ENCODE data around the gene KRT39.
"Not testable (repeated sequence)": the region's sequence is repeated elsewhere in the genome, so short reads cannot be mapped to it uniquely, and the experiment has no call there.

Gene KRT39

DNA sequence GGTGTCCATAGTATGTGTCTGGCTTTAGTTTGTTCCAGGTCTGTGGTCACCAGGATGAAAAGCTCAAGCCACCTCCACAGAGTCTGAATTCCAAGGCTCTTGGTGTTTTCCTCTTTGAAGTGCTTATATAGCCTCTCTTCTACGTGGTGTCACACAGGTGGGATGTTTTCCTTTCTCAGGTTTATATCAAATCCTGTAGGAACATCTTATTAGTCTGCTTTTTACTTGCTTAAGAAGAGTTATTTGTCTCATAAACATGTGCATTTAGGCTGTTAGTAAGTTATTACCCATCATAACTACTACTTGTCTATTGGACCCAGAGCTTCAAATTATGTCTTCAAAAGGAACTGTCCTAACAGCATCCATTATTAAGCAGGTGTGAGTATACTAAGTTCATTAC lies at the start of gene KRT39:
TSS of gene KRT39 (minus strand) at position 101 of the 400 bp plus-strand sequence. CDS start at position 9, 92 bp downstream.
- DNase-seq (ENCODE audit: low spot score): no peak

DNA sequence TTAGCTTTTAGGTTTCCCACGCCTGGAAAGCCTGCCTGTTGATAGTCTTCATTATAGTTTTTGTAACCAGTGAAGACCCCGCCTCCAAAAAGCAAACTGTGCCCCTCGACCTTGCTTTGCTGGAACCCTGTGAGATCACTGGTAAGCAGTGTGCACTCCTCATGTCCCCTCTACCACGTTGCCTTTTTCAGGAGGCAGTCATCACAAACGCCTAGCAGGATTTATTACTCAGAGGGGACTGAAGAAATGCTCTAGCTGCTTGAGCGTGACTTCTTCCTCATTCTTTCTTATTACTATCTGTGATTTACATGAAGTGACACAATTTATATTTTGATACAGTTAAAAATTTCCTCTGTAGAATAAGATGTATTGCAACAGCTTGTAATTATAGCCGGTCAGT lies 48.7 kb upstream of the KRT39 start:
- DNase-seq (ENCODE audit: low spot score): no peak

DNA sequence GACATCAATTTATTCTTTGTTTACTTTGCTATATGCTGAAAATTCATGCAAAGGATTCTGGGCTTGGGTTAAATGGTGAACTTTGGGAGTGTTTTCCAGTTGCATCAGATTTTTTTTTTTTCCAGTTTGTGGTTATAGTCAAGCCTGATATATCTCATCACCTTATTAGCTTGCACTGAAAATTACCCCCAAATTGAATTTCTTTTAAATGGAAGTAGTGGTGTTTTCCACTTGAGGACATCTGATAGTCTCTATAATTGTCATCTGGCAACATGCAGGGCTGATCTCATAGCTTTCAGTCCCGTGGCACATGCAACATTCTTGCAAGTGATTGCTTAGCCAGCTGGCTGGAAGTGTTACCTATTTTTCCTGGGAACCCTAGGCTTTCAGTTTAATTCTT lies 46.9 kb upstream of the KRT39 start:
- DNase-seq (ENCODE audit: low spot score): no peak

DNA sequence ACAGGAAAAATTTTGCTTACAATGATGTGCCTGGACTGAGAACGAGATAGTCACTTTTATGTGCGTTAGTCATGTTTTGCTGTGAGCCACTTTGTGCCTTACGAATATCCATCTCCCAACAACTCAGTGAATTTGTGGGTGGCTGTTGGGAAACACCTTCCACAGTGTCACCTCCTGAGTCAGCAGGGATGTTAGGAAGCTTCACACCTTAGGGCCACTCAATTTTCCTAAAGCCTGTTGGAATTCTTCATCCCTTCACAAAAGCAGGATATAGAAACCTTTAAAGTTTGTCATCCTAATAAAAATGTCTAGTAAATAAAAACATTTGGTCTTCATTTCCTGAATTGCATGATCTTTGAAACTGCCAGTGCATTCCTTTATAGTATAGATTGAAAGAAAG lies 46.4 kb upstream of the KRT39 start:
- DNase-seq (ENCODE audit: low spot score): no peak

DNA sequence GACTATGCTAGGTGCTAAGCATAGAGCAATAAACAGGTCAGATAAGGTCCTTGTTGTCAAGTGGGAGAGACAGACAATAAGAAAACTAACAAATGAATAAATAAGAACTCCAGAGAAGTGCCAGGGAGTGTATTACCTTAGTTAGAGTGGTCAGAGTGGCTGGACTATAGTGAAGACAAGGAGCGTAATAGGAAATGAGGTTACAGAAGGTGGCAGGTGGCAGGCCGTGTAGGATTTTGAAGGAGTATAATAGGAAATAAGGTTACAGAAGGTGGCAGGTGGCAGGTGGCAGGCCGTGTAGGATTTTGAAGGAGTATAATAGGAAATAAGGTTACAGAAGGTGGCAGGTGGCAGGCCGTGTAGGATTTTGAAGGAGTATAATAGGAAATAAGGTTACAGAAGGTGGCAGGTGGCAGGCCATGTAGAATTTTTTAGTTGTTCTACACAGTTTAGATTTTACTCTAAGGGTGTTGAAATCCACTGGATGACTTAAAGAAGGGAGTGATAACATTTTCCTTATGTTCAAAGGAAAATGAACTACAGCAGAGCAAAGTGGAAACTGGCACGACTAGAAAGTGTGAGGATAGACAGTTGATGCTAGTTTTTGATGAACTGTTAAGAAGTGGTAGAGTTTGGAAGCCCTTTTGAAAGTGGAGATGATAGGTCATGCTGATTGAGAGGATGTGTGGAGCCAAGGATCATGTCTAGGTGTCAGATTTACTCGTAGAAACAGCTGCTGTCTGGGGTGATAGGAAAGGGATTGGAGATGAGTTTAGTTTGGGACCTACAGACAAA lies 45.8 kb upstream of the KRT39 start:
- DNase-seq (ENCODE audit: low spot score): no peak

DNA sequence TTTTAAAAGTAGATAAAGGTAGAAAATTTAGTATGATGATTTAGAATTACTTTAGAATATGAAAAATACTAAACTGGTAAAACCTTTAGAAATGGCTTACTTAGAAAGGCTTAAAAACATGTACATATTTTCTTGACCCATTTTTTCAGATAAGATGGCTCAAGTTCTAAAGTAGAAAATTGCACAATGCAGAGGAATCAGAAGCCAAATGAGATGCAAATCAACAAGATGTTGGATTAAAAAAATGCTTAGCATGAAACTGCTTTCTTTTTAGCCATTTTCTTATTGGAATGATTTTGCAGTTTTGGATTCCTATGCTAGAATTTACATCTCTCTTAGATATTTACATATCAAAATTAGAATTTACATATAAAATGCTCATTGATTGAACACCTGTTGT lies 43.7 kb upstream of the KRT39 start:
- DNase-seq (ENCODE audit: low spot score): no peak

DNA sequence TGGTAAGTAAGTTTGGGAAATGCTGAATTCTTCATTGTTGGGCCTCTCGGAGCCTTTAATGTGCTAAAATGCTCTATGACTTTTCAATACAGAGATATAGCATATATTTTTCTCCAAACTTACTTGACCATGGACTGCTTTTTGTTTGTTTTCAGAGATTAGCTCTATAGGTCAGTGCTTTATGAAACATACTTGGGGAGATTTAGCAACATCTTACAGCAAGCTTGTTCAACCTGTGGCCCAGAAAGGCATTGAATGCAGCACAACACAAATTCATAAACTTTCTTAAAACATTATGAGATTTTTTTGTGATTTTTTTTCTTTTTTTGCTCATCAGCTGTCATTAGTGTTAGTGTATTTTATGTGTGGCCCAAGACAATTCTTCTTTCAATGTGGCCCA lies 43.2 kb upstream of the KRT39 start:
- no peak for DNase-seq (ENCODE audit: low spot score)

DNA sequence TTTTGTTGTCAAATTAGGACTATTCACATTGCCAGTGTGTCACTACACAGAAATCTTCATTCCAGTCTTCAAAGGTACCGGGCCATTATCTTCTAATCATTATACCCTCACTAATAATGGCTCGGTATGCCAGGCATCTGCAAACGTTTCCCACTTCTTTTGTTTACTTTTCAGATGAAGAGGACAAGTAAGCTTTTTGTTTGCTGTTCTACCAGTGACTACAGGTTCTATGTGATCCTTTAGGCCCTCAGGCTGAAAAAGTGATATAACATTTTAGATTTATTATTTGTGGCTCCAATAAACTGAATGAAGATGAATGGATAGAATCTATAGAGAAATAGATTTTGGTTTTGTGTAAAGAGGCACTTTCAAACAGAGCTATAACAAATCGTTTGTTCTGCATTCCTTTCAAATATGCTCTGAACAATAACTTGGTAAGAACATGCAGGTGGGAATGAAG lies 42.6 kb upstream of the KRT39 start:
- no peak for DNase-seq (ENCODE audit: low spot score)

DNA sequence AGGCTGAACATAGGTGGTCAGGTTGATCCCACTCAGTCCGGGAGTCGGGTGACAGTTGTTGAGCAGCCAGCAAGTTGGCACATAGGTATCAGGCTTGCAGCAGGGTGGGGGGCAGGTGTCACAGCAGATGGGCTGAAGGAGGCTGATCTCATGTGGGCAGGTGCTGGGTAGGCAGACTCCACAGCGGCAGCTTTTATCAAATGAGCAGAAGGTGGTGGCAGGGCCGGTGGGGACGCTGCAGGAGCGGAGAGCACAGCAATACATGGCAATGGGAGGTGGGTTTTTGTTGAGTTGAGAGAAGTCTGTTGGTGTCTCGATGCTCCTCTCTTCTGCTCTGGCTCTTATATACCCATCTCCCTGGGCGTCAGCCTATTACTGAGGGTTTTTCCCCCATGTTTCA lies 42.1 kb upstream of the KRT39 start, which contains the start of gene KRTAP3-1:
TSS of gene KRTAP3-1 (minus strand) at position 318 of the 400 bp plus-strand sequence. CDS start at position 264, 54 bp downstream.
- no peak for DNase-seq (ENCODE audit: low spot score)

DNA sequence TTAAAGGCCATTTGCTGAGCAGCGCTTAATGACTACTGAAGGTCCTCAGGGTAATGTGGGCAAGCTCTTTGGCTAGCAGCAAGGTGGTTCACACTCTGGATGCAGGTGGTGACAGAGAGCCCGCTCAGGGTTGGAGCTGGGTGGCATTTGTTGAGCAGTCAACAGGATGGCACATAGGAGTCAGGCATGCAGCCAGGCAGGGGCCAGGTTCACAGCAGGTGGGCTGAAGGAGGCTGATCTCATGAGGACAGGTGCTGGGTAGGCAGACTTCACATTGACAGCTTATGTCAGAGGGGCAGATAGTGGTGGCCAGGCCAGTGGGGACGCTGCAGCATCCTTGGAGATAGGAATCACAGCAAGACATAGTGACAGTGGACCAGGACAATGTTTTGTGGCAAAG lies 37.6 kb upstream of the KRT39 start:
- no peak for DNase-seq (ENCODE audit: low spot score)

DNA sequence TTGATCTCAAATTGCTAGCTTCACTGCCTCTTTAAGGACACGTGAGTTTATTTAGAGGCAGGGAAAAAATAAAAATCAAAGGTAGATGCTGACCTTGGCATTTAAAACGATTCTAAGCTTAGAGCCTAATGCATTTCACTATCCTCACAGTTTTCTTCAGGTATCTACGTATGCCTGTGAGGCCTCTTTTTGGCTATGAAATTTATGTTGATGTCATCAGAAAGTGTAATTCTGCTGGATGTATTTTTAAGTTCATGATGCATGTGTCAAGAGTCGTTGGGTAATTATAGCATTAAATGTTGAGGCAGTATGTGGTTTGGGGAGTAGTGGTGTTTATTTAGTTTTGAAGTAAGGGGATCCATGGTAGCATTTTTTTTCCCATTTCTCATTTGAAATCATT lies 37.2 kb upstream of the KRT39 start:
- no peak for DNase-seq (ENCODE audit: low spot score)

DNA sequence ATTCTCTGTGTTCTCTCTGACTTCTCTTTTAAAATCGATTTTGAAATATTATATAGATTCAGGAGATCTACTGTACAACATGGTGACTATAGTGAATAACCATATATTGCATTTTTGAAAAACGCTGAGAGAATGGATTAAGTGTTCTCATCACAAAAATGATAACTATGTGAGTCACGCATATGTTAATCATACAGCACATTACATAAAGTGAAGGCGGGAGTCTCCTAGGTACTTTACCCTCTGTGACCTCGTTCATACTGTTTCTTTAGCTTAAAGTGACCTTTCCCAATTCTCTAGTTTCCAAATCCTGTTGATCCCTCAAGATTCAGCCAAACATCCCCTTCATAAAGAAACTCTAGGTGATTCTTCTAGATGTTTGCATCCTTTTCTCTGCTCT lies 36.1 kb upstream of the KRT39 start:
- peak; percentile 17 for DNase-seq (ENCODE audit: low spot score)

DNA sequence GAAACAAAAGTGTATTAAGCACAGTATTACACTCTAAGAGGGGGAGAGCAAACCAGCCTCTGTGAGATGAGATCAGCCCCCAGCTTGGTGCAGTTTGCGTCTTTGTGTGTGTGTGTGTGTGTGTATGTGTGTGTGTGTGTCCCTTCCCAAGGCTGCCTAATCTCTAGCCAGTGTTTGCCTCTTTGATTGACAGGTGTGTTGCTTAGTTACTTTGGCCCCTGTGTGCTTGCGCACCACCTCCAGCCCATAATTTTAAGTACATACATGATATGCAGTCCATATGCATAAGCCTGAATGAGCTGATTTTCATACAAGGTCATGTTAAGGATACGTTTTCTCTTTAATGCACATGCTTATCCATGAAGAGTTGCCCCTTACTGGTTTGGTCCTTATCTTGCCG lies 35.0 kb upstream of the KRT39 start:
- DNase-seq (ENCODE audit: low spot score): no peak

DNA sequence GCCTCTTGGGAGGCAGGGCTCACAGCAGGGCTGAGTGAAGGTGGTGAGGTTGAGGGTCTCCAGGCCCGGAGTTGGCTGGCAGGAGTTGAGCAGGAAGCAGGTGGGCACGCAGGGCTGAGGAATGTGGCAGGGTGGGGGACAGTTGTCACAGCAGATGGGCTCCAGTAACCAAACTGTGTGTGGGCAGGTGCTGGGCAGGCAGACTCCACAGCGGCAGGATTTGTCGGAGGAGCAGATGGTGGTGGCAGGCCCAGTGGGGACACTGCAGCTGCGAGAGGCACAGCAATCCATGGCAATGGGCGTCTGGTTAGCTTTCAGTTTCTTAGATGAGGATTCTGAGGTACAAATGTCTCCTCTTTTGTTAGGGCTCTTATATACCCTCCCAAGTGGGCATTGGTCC lies 32.8 kb upstream of the KRT39 start, which contains the start of gene KRTAP3-2:
TSS of gene KRTAP3-2 (minus strand) at position 344 of the 400 bp plus-strand sequence. CDS start at position 291, 53 bp downstream.
- DNase-seq (ENCODE audit: low spot score): not testable (repeated sequence)

DNA sequence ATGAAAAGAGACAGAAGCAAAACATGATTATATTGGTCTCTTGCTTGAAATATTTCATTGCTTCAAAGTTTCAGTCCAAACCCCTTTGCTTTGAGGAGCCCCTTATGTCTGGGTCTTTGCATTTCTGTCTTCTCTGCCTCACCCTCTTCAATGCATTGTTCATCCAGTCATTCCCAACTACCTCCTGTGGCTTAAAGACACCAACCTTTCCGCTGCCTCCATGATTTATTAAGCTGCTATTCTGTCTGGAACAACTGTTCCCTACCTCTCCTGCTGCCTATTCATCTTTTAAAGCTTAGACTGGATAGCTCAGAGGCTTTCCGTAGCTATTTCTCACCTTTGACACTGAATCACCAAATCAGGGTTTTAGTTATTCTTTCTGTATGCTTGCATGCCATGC lies 30.6 kb upstream of the KRT39 start:
- DNase-seq (ENCODE audit: low spot score): no peak

DNA sequence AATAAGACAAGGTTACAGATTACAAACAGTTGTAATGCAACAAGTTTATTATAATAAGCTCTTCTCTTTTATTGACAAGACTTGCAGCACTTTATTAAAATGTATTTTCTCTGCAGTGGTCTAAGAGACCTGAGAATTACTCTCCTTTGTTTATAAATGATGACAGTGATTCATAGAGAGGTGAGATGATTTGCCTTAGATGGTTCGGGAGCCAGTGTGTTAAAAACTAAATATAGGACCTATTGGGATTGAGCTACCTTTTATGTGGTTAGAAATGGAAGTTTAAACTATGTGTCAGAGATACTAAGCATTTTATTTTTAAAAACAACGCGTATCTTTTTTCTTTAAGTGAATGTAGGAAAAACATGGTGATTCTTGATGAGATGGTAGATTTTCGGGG lies 30.1 kb upstream of the KRT39 start:
- DNase-seq (ENCODE audit: low spot score): no peak

DNA sequence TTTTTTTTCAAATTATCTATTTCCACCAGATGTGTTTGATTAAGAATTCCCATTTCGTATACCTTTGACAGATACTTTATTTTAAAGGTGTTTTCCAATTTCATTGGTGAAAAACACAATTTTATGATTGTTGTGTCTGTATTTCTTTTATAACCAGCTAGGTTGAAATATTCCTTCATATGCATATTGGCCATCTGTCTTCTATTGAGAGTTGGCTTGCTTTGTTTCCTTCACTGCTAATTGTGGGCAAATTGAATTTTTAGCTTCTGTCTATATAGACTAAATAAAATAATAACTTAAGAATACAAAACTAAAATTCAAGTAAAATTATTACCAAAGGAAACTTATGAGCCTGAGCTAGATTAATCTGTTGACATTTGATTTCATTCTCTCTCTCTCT lies 28.4 kb upstream of the KRT39 start:
- no peak for DNase-seq (ENCODE audit: low spot score)

DNA sequence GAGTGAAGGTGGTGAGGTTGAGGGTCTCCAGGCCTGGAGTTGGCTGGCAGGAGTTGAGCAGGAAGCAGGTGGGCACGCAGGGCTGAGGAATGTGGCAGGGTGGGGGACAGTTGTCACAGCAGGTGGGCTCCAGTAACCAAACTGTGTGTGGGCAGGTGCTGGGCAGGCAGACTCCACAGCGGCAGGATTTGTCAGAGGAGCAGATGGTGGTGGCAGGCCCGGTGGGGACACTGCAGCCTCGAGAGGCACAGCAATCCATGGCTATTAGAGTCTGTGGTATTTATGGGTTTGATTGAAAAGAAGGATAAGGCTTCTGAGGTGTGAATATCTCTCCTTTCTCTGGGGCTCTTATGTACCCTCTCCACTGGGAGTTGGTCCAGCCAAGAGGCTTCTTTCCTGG lies 27.1 kb upstream of the KRT39 start, which contains the start of gene KRTAP3-3:
TSS of gene KRTAP3-3 (minus strand) at position 326 of the 400 bp plus-strand sequence. CDS start at position 259, 67 bp downstream.
- no peak for DNase-seq (ENCODE audit: low spot score)

DNA sequence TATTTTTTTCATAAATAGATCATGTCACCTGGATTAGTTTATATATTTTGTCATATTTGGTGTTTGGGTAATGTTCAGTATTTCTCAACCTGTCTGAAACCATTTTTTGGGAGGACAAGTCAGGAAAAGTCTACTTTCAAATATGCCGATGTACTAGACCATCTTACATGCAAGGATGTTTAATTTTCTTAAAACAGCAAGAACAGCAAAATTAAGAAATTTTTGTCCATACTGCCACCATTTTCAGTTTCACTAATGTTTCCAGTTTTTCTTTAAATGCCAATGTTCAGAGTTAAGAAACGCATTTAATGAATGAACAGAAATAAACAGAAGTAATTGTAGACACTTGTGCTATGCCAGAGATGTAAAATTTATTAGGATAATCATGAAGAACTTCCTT lies 26.3 kb upstream of the KRT39 start:
- no peak for DNase-seq (ENCODE audit: low spot score)

DNA sequence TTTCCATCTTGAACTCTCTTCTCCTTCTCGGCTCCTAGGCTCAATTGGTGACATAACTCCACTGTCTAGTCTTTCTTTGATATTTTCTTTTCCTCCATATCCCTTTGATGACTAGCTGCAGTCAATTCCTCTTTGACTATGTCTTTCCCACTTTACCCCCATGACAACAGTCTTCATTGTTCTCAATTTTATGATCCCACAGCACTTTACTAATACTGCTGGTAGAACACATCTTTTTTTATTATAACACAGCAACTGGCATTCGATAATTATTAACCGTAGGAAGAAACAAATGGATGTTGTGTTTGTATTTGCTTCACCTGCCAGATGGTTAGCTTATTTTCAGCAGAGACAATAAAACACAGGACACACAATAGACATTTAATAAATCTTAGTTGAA lies 25.9 kb upstream of the KRT39 start:
- peak; percentile 26 for DNase-seq (ENCODE audit: low spot score)

DNA sequence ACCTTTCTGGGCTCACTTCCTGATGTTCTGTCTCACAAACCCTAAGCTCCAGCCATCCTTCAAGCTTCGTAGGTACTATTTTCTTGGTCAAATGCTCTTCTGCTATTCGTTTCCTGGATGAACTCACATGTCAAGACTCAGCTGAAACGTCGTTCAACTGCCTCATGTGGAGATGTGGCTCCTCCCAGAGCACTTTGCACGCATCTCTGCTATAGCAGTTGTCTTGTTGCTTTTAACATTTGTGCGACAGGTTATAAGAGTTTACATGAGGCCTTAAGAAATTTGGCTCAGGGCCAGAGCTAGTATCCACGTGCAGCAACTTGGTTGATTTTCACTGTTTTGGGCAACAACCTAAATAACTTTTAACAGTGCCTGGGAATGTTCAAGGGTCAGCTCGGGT lies 20.2 kb upstream of the KRT39 start:
- no peak for DNase-seq (ENCODE audit: low spot score)

DNA sequence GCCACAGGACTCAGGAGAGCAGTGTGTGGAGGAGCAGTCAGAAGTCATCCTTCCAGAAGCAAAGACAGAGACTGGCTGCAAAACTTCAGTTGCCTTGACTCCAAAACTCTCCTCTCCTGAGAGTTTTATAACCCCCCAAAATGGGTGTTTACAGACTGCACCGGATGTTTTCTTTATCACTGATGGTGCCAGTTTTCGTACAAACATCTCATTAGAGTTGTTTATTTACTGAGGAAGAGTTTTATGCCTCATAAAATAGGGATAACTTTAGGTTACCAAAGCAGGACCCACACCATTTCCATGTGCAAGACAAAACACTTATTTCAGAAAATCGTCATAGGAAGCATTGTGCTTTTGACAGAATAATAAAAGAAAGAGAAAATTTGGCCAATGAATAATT lies 17.5 kb upstream of the KRT39 start, which contains the start of gene KRT40:
TSS of gene KRT40 (minus strand) at position 101 of the 400 bp plus-strand sequence. CDS start at position 48, 53 bp downstream.
- no peak for DNase-seq (ENCODE audit: low spot score)

DNA sequence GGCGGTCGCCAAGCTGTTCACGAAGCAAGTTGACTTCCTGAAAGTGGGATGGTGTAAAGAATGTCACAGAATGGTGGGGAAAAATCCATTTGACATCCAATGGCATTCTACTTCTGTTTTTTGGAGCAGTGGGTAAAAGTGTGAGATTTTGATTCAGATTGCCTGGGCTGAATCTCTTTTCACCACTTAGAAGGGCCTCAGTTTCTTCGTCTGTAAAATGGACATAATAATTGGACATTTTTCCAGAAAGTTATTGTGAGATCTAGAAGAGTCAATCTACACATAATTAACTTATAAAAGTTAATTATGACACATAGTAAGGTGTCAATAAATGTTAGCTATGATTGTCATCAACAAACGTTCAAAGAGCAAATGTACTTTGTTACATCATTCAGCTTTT lies 14.4 kb upstream of the KRT39 start:
- DNase-seq (ENCODE audit: low spot score): no peak

DNA sequence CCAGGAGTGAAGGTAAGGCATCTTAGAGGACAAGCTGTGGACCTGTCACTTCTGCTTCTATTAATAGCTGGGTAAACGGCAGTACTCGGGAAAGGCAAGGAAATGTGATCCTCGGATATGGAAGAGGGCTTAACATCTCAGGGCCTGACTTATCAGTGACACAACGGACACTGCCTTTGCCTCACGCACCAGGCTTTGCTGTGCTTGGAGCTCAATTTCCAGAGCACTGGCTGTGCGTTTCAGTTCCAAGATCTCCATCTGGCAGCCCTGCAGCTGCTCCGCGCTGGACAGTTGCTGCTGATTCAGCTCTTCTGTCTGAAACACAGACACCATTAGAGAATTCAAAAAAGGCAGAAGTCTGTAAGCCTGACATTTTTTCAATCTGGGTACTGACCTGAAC lies 13.8 kb upstream of the KRT39 start:
- DNase-seq (ENCODE audit: low spot score): no peak
